GM19463 (cell line): ENCODE data around the gene LHFPL3.

Experiments
- ATAC-seq: cut with Tn5 transposase; IDR thresholded peaks from one replicate; pipeline ENCODE4 v1.9.1; 2021; ENCODE audit warnings: mild to moderate bottlenecking, moderate library complexity; ENCODE audit not compliant: unreplicated experiment

LHFPL3 gene

GRCh38 chr7:104371216-104371979, 43.0 kb downstream of the LHFPL3 start:
- no peak for ATAC-seq

- ATAC-seq = no peak
Observed at GRCh38 chr7:104371980-104372357, 43.6 kb downstream of the LHFPL3 start.

- no peak for ATAC-seq
Observed at GRCh38 chr7:104382616-104383015, 54.2 kb downstream of the LHFPL3 start.

GRCh38 chr7:104386943-104387342, 58.5 kb downstream of the LHFPL3 start:
- no peak for ATAC-seq

- no peak for ATAC-seq
Observed at GRCh38 chr7:104388222-104388621, 59.8 kb downstream of the LHFPL3 start.

GRCh38 chr7:104395162-104395561, 66.8 kb downstream of the LHFPL3 start:
- no peak for ATAC-seq

- ATAC-seq = no peak
Observed at GRCh38 chr7:104397442-104397841, 69.0 kb downstream of the LHFPL3 start.

- no peak for ATAC-seq
Observed at GRCh38 chr7:104408371-104408770, 80.0 kb downstream of the LHFPL3 start.

GRCh38 chr7:104410742-104411141, 82.3 kb downstream of the LHFPL3 start:
- no peak for ATAC-seq

GRCh38 chr7:104412911-104413310, 84.5 kb downstream of the LHFPL3 start:
- ATAC-seq = no peak

- ATAC-seq = no peak
Observed at GRCh38 chr7:104414216-104414615, 85.8 kb downstream of the LHFPL3 start.

- no peak for ATAC-seq
Observed at GRCh38 chr7:104415700-104416099, 87.3 kb downstream of the LHFPL3 start.

- no peak for ATAC-seq
Observed at GRCh38 chr7:104416866-104417393, 88.5 kb downstream of the LHFPL3 start.

GRCh38 chr7:104431930-104432329, 103.5 kb downstream of the LHFPL3 start:
- no peak for ATAC-seq

GRCh38 chr7:104434129-104434528, 105.7 kb downstream of the LHFPL3 start:
- ATAC-seq = no peak

- no peak for ATAC-seq
Observed at GRCh38 chr7:104442481-104442880, 114.1 kb downstream of the LHFPL3 start.

- no peak for ATAC-seq
Observed at GRCh38 chr7:104444017-104444416, 115.6 kb downstream of the LHFPL3 start.

GRCh38 chr7:104445393-104445792, 117.0 kb downstream of the LHFPL3 start:
- ATAC-seq = no peak

GRCh38 chr7:104450861-104451260, 122.5 kb downstream of the LHFPL3 start:
- ATAC-seq = no peak

GRCh38 chr7:104453190-104453589, 124.8 kb downstream of the LHFPL3 start:
- ATAC-seq = no peak

- ATAC-seq = no peak
Observed at GRCh38 chr7:104458875-104459274, 130.5 kb downstream of the LHFPL3 start.

GRCh38 chr7:104469166-104469820, 140.9 kb downstream of the LHFPL3 start:
- no peak for ATAC-seq
